ENCODE measurements around the gene PTPRD.

- no peak for TF ChIP-seq CTCF (conservative IDR thresholded peaks at IDR 0.05; ENCODE audit: low read depth, low read length)
- TF ChIP-seq RAD21 (IDR thresholded peaks at IDR 0.05; ENCODE audit: low read length), result no peak
- TF ChIP-seq NFE2L2 (IDR thresholded peaks at IDR 0.05; ENCODE audit: low read depth, low read length), result no peak
- peak; percentile 72 for TF ChIP-seq MAFK (IDR thresholded peaks at IDR 0.05; ENCODE audit: low read depth, low read length)
- TF ChIP-seq POLR2A (IDR thresholded peaks at IDR 0.05; ENCODE audit: low read depth, low read length), result no peak
- no peak for TF ChIP-seq RCOR1 (IDR thresholded peaks at IDR 0.05; ENCODE audit: insufficient replicate concordance, low read length)
- TF ChIP-seq MAZ (IDR thresholded peaks at IDR 0.05; ENCODE audit: borderline replicate concordance, low read depth, low read length), result no peak
Measured at GRCh38 chr9:10248890-10249289, 363.9 kb downstream of the PTPRD start.
